ENCODE data around the gene KANSL1L.

GRCh38 chr2:210063306-210063705 is 107.9 kb downstream of the KANSL1L start:
- TF ChIP-seq CTCF (IDR thresholded peaks at IDR 0.05): no peak
- TF ChIP-seq POLR2A (IDR thresholded peaks at IDR 0.05): no peak
